BJ (cell line): ENCODE data around the gene AIDA. TPM values are rescaled to one million over a fixed set of nuclear protein-coding genes. Genes with fewer than 3 reads are reported as not detected.
A peak's percentile ranks its signal among the peaks of the same experiment; 100 is the strongest.
"Not testable (repeated sequence)": the region's sequence is repeated elsewhere in the genome, so short reads cannot be mapped to it uniquely, and the experiment has no call there.

Source experiments
- CTCF ChIA-PET: fragments of 350-600 bp; formaldehyde crosslinking; extraction: SDS; loops from one replicate; lab custom pipeline; 2021; ENCODE audit warnings: antibody characterized with exemption, inconsistent platforms; lab: Yijun Ruan, JAX
- POLR2A ChIA-PET: fragments of 300-600 bp; sonication (Branson Sonifier 250); formaldehyde crosslinking; extraction: SDS; loops from one replicate; lab custom pipeline; 2021; ENCODE audit warnings: antibody characterized with exemption; lab: Charles Lee
- DNase-seq: peaks from one replicate; pipeline ENCODE4 v3.0.0-alpha.2; 2011; ENCODE audit warnings: low read depth
- H3K27me3 ChIP-seq: 2 replicates; pipeline ENCODE4 v1.6.0; 2011; ENCODE audit warnings: low read length; ENCODE audit not compliant: control insufficient read depth, insufficient read depth
- H3K36me3 ChIP-seq: 2 replicates; pipeline ENCODE4 v1.5.1; 2011; ENCODE audit warnings: low read length; ENCODE audit not compliant: control insufficient read depth, insufficient read depth
- H3K4me3 ChIP-seq: 2 replicates; pipeline ENCODE4 v1.5.1; 2011; ENCODE audit warnings: low read depth, mild to moderate bottlenecking, control low read depth, low read length
- CTCF ChIP-seq: IDR thresholded peaks from 2 replicates; pipeline ENCODE4 v1.5.1; 2011; ENCODE audit warnings: low read depth, mild to moderate bottlenecking, control low read depth, inconsistent platforms, low read length, moderate library complexity; ENCODE audit not compliant: insufficient read depth
- polyA plus RNA-seq: library from polyadenylated mRNA; depleted of rRNA; stranded (reverse); fragments of >200 nt; gene quantifications from 2 replicates; pipeline ENCODE4 v1.2.3, GENCODE V29; 2011

The AIDA gene
- polyA plus RNA-seq, 1 experiment = 49.8 TPM

DNA sequence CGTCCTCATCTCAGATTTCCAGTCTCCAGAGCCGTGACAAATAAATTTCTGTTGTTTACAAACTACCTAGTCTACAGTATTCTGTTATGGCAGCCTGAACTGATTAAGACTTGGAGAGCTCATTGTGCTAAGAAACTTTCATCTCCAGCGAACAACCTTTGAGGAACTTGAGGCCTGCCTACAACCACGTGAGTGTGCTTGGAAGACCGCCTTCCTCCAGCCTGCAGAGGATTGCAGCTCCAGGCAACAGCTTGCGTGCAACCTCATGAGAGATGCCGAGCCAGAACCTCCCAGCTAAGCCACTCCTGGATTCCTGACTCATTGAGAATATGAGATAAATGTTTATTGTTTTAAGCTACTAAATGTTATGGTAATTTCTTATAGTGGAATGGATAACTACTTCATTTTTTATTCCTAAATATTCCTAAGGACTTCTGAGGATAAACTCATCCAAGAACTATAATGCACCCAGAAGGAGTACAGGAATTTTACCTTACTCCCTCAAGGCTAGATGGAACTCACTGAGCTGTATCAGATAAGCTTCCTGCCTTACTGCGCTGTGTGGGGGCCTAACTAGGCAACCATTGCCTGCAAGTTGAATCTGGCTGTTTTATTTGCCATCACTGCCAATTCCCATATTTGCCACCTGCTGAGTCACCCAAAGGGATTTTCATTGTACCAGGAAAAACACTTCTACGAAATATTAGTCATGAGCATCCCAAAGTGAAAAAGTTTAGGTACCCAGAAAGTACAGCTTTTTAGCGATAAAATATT is 42.3 kb upstream of the AIDA start:
- Histone ChIP-seq H3K27me3 (no peaks in the 10 kb centered on the region), H3K36me3 (no peaks in the 10 kb centered on the region), H3K4me3 (no peak overlapping the region)
- ChIA-PET CTCF (interaction anchor here (0.6 to 1.1 kb wide), 3 partner anchors 11 to 18 kb away, joined by 3 read pairs; partner anchors contain the start of gene FAM177B), POLR2A (no interaction called here)
- TF ChIP-seq CTCF = no peak
- DNase-seq = peak; percentile 98

DNA sequence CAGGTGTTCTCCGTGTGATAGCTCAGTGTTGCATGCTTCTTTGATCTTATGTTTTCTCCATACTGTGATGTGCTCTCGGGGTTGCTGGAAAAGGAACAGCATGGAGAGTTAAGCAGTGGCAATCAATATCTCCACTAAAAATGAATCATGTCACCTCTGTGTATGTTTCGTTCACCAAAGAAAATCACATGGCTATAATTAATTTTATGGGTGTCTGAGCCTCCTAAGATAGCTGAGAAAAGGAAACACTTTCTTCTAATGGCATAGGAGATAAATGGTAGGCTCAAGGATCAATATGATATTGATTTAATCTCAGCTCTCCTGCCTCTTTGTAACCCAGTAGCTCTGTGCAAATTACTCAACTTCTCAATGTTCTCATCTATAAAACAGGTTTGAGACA is 39.0 kb upstream of the AIDA start:
- Histone ChIP-seq H3K27me3 (no peaks in the 10 kb centered on the region), H3K4me3 (no peak overlapping the region), H3K36me3 (no peaks in the 10 kb centered on the region)
- no peak for TF ChIP-seq CTCF
- no peak for DNase-seq
- CTCF ChIA-PET = interaction anchor here (1.4 to 2.3 kb wide), 5 partner anchors 15 to 339 kb away, joined by 3 to 11 read pairs (median 6); partner anchors contain the start of gene FAM177B
- POLR2A ChIA-PET = no interaction called here

DNA sequence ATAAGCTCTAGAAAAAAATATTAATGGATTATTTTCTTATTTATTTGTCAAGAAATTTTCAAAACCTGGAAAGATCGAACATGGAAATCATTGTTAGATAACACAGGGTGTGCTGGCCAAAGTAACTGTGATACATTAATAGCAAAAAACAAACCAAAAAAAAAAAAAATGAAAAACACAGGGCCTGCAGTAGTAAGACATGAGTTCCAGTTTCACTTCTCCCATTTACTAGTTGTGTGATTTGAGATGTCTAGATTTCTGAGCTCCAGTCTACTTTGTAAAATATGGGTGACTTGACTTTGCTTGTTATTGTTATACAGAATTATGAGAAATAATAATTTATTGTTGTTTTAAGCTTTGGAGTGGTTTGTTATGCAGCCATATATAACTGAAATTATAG is 38.4 kb upstream of the AIDA start:
- no peaks in the 10 kb centered on the region for H3K36me3 ChIP-seq
- CTCF ChIA-PET = interaction anchor here (0.6 to 2.3 kb wide), 6 partner anchors 14 to 1075 kb away, joined by 3 to 11 read pairs (median 4); partner anchors contain the start of gene FAM177B
- H3K27me3 ChIP-seq = no peaks in the 10 kb centered on the region
- POLR2A ChIA-PET = no interaction called here
- DNase-seq = no peak
- no peak overlapping the region for H3K4me3 ChIP-seq
- no peak for TF ChIP-seq CTCF

- no peak for TF ChIP-seq CTCF
- Histone ChIP-seq H3K4me3 (no peak overlapping the region), H3K27me3 (no peaks in the 10 kb centered on the region), H3K36me3 (no peaks in the 10 kb centered on the region)
- DNase-seq = no peak
- CTCF ChIA-PET = interaction anchor here (0.5 to 2.3 kb wide), 5 partner anchors 13 to 340 kb away, joined by 3 to 11 read pairs (median 6); partner anchors contain the start of gene FAM177B
- POLR2A ChIA-PET = no interaction called here
Measured at GRCh38 chr1:222749927-222750326, 37.6 kb upstream of the AIDA start.

DNA sequence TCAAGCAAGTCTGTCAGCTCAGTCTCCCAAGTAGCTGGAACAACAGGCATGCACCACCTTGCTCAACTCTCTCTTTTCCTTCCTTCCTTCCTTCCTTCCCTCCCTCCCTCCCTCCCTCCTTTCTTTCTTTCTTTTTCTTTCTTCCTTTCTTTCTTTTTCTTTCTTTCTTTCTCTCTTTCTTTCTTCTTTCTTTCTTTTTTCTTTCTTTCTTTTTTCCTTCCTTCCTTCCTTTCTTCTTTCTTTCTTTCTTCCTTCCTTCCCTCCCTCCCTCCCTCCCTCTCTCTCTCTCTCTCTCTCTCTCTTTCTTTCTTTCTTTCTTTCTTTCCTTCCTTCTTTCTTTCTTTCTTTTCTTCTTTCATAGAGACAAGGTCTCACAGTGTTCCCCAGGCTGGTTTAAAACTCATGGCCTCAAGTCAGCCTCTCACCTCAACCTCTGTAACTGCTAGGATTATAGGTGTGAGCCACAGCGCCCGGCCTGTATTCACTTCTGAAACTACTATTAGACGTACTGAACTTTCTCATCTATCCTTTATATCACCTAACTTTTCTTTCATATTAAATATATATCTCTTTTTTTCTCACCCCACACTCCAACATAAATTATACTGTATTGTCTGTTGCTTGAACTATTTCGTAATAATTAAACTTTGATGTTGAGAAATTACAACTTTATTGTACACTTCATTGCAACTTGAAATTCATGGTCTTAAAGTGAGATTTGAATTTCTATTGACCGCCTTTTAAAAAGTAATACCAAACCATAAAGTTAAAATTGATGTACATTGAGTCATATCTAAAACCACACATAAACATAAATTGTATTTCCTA is 29.6 kb upstream of the AIDA start:
- CTCF ChIA-PET = interaction anchor here (1.0 to 1.6 kb wide), 2 partner anchors 340 to 381 kb away, joined by 3 to 12 read pairs; no protein-coding TSS in a partner anchor
- H3K4me3 ChIP-seq, POLR2A ChIA-PET, H3K36me3 ChIP-seq, H3K27me3 ChIP-seq, DNase-seq: not testable (repeated sequence)
